Endothelial cell of umbilical vein (primary cell): ENCODE results near the gene BCO2.

Source experiments
- EZH2 ChIP-seq: IDR thresholded peaks from 2 replicates; pipeline ENCODE4 v1.6.1; 2012; ENCODE audit warnings: borderline replicate concordance, low read depth, mild to moderate bottlenecking, moderate library complexity, low read length, inconsistent platforms; ENCODE audit not compliant: severe bottlenecking
- GATA2 ChIP-seq: IDR thresholded peaks from 2 replicates; pipeline ENCODE4 v1.7.0; 2011; ENCODE audit warnings: low read depth, mild to moderate bottlenecking, moderate library complexity, mixed read lengths, low read length; ENCODE audit not compliant: insufficient read length, insufficient read depth
- JUN ChIP-seq: IDR thresholded peaks from 2 replicates; pipeline ENCODE4 v1.6.1; 2011; ENCODE audit warnings: borderline replicate concordance, low read depth; ENCODE audit not compliant: insufficient read length, insufficient read depth
- MYC ChIP-seq: IDR thresholded peaks from one replicate; pipeline ENCODE4 v1.6.1; 2011; ENCODE audit warnings: mild to moderate bottlenecking, low read depth, low read length
- POLR2A ChIP-seq: IDR thresholded peaks from 2 replicates; pipeline ENCODE4 v1.6.1; 2012; ENCODE audit warnings: low read depth, mild to moderate bottlenecking, control low read depth, low read length
- POLR2AphosphoS5 ChIP-seq: IDR thresholded peaks from 2 replicates; pipeline ENCODE4 v1.6.1; 2012; ENCODE audit warnings: low read depth, mild to moderate bottlenecking, control low read depth, low read length, moderate library complexity; ENCODE audit not compliant: insufficient read depth
- TF ChIP-seq, protein P1 (sequence below), 2 donors: IDR thresholded peaks; 1 replicate in 1 of 2; 2 replicates in 1 of 2; pipeline ENCODE4 v1.5.1; 2011; ENCODE audit warnings: low read length in 2 of 2, mild to moderate bottlenecking in 2 of 2, moderate library complexity in 2 of 2, control low read depth in 1 of 2, inconsistent platforms in 1 of 2, low read depth in 1 of 2; ENCODE audit not compliant: insufficient read depth in 1 of 2; ENCODE audit errors: extremely low read depth in 1 of 2
- TF ChIP-seq, protein P2 (sequence below): IDR thresholded peaks from 2 replicates; pipeline ENCODE4 v1.6.1; 2011; ENCODE audit not compliant: insufficient read depth, insufficient read length

DNA sequence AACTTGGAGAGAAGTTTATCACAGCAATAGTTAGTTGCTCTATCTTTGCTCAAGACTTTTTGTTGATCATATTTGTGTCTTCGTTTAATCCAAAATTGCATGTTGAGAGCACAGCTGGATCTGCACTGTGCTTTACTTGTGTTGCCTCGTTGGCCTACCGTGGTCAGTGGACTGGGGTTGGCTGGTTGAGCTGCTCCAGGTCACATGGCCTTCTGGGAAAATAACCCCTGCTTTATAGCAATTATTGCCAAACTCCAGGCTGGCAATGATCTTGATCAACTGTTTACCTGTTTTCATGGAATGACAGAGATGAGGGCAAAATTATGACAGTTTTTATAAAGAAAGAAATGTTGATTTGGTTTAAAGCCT, 91.1 kb downstream of the BCO2 start:
- TF ChIP-seq GATA2, result no peak
- no peak for TF ChIP-seq EZH2
- TF ChIP-seq, protein P1, sequence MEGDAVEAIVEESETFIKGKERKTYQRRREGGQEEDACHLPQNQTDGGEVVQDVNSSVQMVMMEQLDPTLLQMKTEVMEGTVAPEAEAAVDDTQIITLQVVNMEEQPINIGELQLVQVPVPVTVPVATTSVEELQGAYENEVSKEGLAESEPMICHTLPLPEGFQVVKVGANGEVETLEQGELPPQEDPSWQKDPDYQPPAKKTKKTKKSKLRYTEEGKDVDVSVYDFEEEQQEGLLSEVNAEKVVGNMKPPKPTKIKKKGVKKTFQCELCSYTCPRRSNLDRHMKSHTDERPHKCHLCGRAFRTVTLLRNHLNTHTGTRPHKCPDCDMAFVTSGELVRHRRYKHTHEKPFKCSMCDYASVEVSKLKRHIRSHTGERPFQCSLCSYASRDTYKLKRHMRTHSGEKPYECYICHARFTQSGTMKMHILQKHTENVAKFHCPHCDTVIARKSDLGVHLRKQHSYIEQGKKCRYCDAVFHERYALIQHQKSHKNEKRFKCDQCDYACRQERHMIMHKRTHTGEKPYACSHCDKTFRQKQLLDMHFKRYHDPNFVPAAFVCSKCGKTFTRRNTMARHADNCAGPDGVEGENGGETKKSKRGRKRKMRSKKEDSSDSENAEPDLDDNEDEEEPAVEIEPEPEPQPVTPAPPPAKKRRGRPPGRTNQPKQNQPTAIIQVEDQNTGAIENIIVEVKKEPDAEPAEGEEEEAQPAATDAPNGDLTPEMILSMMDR (IDR thresholded peaks at IDR 0.05; ENCODE audit: extremely low read depth in 1 of 2, insufficient read depth in 1 of 2, low read depth in 1 of 2, low read length in 2 of 2), result no peak
- no peak for TF ChIP-seq POLR2A
- TF ChIP-seq POLR2AphosphoS5, result no peak
- TF ChIP-seq JUN, result no peak
- TF ChIP-seq MYC, result no peak
- TF ChIP-seq, protein P2, sequence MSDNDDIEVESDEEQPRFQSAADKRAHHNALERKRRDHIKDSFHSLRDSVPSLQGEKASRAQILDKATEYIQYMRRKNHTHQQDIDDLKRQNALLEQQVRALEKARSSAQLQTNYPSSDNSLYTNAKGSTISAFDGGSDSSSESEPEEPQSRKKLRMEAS, result no peak
